OCI-LY1 (cell line): ENCODE data around the gene PPP1R12A.

Source experiments
- H2AFZ ChIP-seq: fragments of 200-600 bp; sonication (generic), shearing (Covaris generic); 2 replicates; pipeline ENCODE4 v1.6.0; 2014; ENCODE audit warnings: antibody characterized with exemption, mild to moderate bottlenecking, low read length
- H3F3A ChIP-seq: fragments of 200-600 bp; sonication (generic), shearing (Covaris generic); 2 replicates; pipeline ENCODE4 v1.6.0; 2014; ENCODE audit warnings: mild to moderate bottlenecking, antibody characterized with exemption, low read length, moderate library complexity; ENCODE audit not compliant: insufficient read depth
- H3K27ac ChIP-seq: fragments of 200-600 bp; sonication (generic); 2 replicates; pipeline ENCODE4 v1.5.1; 2014; ENCODE audit warnings: low read length, mixed run types, mild to moderate bottlenecking, low read depth; ENCODE audit not compliant: poor library complexity, severe bottlenecking
- H3K27me3 ChIP-seq: fragments of 200-600 bp; sonication (generic); 2 replicates; pipeline ENCODE4 v1.6.0; 2014; ENCODE audit warnings: antibody characterized with exemption, mild to moderate bottlenecking, low read length, moderate library complexity; ENCODE audit not compliant: insufficient read depth
- H3K36me3 ChIP-seq: fragments of 200-600 bp; sonication (generic); 2 replicates; pipeline ENCODE4 v1.6.1; 2014; ENCODE audit warnings: mild to moderate bottlenecking, antibody characterized with exemption, low read length, moderate library complexity, mixed read lengths; ENCODE audit not compliant: insufficient read depth
- H3K4me1 ChIP-seq: fragments of 200-600 bp; sonication (generic); 2 replicates; pipeline ENCODE4 v1.5.1; 2014; ENCODE audit warnings: mild to moderate bottlenecking, low read length, moderate library complexity; ENCODE audit not compliant: insufficient read depth, severe bottlenecking
- H3K4me2 ChIP-seq: fragments of 200-600 bp; sonication (generic), shearing (Covaris generic); 2 replicates; pipeline ENCODE4 v1.6.1; 2014; ENCODE audit warnings: low read length
- H3K4me3 ChIP-seq: fragments of 200-600 bp; sonication (generic); 2 replicates; pipeline ENCODE4 v1.5.1; 2014; ENCODE audit warnings: low read length, low read depth, mild to moderate bottlenecking, mixed read lengths; ENCODE audit not compliant: poor library complexity, severe bottlenecking
- H3K79me2 ChIP-seq: fragments of 200-600 bp; shearing (Covaris generic); 2 replicates; pipeline ENCODE4 v1.6.1; 2016; ENCODE audit warnings: mixed run types, low read length, mixed read lengths; ENCODE audit not compliant: insufficient read depth
- H3K9ac ChIP-seq: fragments of 200-600 bp; sonication (generic), shearing (Covaris generic); 2 replicates; pipeline ENCODE4 v1.6.1; 2014; ENCODE audit warnings: mild to moderate bottlenecking, low read length, mixed read lengths
- H3K9me2 ChIP-seq: fragments of 200-600 bp; sonication (generic), shearing (Covaris generic); 2 replicates; pipeline ENCODE4 v1.6.1; 2014; ENCODE audit warnings: low read depth, mild to moderate bottlenecking, low read length, mixed read lengths
- H3K9me3 ChIP-seq: fragments of 200-600 bp; shearing (Covaris generic); 2 replicates; pipeline ENCODE4 v1.6.1; 2014; ENCODE audit warnings: low read length, mixed read lengths
- H4K20me1 ChIP-seq: fragments of 200-600 bp; sonication (generic), shearing (Covaris generic); 2 replicates; pipeline ENCODE4 v1.6.0; 2016; ENCODE audit warnings: mild to moderate bottlenecking, low read length; ENCODE audit not compliant: insufficient read depth
- CTCF ChIP-seq: fragments of 200-600 bp; sonication (generic), shearing (Covaris generic); IDR thresholded peaks from 2 replicates; pipeline ENCODE4 v1.5.1; 2017; ENCODE audit warnings: mild to moderate bottlenecking, antibody characterized with exemption, low read length, moderate library complexity, mixed read lengths
- EZH2 ChIP-seq: fragments of 200-600 bp; sonication (generic), shearing (Covaris generic); IDR thresholded peaks from 2 replicates; pipeline ENCODE4 v1.8.0; 2017; ENCODE audit warnings: borderline replicate concordance, mixed run types, mild to moderate bottlenecking, antibody characterized with exemption, low read length, moderate library complexity, mixed read lengths

The PPP1R12A gene

GRCh38 chr12:79841878-79842265 lies 93.0 kb downstream of the PPP1R12A start:
- no peaks in the 10 kb centered on the region for H3K4me1 ChIP-seq
- no peak overlapping the region for H3K9ac ChIP-seq
- no peak overlapping the region for H3K27ac ChIP-seq
- H3K9me2 ChIP-seq = no peaks in the 10 kb centered on the region
- peaks cover 6% of the 10 kb centered on the region; the same call in 1 of the 2 replicates for H3K9me3 ChIP-seq
- no peak for TF ChIP-seq EZH2
- no peak for TF ChIP-seq CTCF
- peaks cover 68% of the 10 kb centered on the region for H3K36me3 ChIP-seq
- H3K4me2 ChIP-seq = no peak overlapping the region
- H3F3A ChIP-seq = no peaks in the 10 kb centered on the region
- H3K4me3 ChIP-seq = no peak overlapping the region
- no peak overlapping the region for H2AFZ ChIP-seq
- peaks cover 4% of the 10 kb centered on the region; the same call in 1 of the 2 replicates for H3K79me2 ChIP-seq
- H3K27me3 ChIP-seq = no peaks in the 10 kb centered on the region
- H4K20me1 ChIP-seq = no peaks in the 10 kb centered on the region

GRCh38 chr12:79841248-79841877 lies 93.5 kb downstream of the PPP1R12A start:
- H3K9ac ChIP-seq = no peak overlapping the region
- no peak overlapping the region for H3K4me2 ChIP-seq
- peaks cover 68% of the 10 kb centered on the region for H3K36me3 ChIP-seq
- H3K79me2 ChIP-seq = 0 out of 2 replicates have a peak, but pooled peaks cover 4% of the 10 kb centered on the region
- TF ChIP-seq EZH2 (no peak), CTCF (no peak)
- H2AFZ ChIP-seq = no peak overlapping the region
- peaks cover 6% of the 10 kb centered on the region; the same call in 1 of the 2 replicates for H3K9me3 ChIP-seq
- no peak overlapping the region for H3K27ac ChIP-seq
- H3K9me2 ChIP-seq = no peaks in the 10 kb centered on the region
- no peaks in the 10 kb centered on the region for H3K4me1 ChIP-seq
- no peak overlapping the region for H3K4me3 ChIP-seq
- no peaks in the 10 kb centered on the region for H3K27me3 ChIP-seq
- H3F3A ChIP-seq = no peaks in the 10 kb centered on the region
- no peaks in the 10 kb centered on the region for H4K20me1 ChIP-seq

DNA sequence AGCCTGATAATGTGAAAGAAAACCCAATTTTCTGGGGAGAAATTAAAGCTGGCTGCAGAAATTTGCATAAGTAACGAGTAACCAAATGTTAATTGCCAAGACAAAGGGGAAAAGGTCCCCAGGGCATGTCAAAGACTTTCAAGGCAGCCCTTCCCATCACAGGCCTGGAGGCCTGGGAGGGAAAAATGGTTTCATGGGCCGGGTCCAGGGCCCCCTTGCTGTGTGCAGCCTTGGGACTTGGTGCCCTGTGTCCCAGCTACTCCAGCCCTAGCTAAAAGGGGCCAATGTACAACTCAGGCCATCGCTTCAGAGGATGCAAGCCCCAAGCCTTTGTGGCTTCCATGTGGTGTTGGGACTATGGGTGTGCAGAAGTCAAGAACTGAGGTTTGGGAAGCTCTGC lies 96.5 kb downstream of the PPP1R12A start:
- peaks cover 6% of the 10 kb centered on the region; the same call in 1 of the 2 replicates for H3K9me3 ChIP-seq
- no peaks in the 10 kb centered on the region for H3K9me2 ChIP-seq
- no peak overlapping the region for H3K27ac ChIP-seq
- H3K9ac ChIP-seq = no peak overlapping the region
- no peaks in the 10 kb centered on the region for H3F3A ChIP-seq
- H2AFZ ChIP-seq = no peak overlapping the region
- no peaks in the 10 kb centered on the region for H3K4me1 ChIP-seq
- no peak overlapping the region for H3K4me3 ChIP-seq
- TF ChIP-seq CTCF (no peak), EZH2 (no peak)
- H3K36me3 ChIP-seq = peaks cover 50% of the 10 kb centered on the region
- H3K4me2 ChIP-seq = no peak overlapping the region
- H4K20me1 ChIP-seq = no peaks in the 10 kb centered on the region
- no peaks in the 10 kb centered on the region for H3K27me3 ChIP-seq
- H3K79me2 ChIP-seq = 0 out of 2 replicates have a peak, but pooled peaks cover 4% of the 10 kb centered on the region
